AG08396 (cell line): ENCODE measurements around the gene IGDCC3.
"Not testable (repeated sequence)": the region's sequence is repeated elsewhere in the genome, so short reads cannot be mapped to it uniquely, and the experiment has no call there.

ENCODE experiments used
- DNase-seq: peaks from one replicate; pipeline ENCODE4 v3.0.0; 2012; ENCODE audit warnings: low spot score, mixed read lengths

The IGDCC3 gene

DNA sequence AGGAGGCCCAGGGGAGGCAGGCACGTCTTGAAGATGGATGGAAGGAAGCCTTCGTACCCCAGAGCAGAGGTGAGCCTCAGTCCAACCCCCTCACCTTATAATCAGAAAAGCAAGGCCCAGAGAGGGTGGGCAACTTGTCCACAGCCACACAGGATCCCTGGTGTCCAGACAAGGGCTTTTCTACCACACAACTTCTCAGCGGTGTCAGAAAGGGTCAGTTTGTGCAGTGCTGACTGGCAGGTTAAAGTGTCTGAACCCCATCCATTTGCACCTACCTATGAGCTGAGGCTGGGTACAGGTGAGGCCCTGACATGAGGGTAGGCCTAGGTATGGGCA, 8.6 kb downstream of the IGDCC3 start:
- DNase-seq: no peak

DNA sequence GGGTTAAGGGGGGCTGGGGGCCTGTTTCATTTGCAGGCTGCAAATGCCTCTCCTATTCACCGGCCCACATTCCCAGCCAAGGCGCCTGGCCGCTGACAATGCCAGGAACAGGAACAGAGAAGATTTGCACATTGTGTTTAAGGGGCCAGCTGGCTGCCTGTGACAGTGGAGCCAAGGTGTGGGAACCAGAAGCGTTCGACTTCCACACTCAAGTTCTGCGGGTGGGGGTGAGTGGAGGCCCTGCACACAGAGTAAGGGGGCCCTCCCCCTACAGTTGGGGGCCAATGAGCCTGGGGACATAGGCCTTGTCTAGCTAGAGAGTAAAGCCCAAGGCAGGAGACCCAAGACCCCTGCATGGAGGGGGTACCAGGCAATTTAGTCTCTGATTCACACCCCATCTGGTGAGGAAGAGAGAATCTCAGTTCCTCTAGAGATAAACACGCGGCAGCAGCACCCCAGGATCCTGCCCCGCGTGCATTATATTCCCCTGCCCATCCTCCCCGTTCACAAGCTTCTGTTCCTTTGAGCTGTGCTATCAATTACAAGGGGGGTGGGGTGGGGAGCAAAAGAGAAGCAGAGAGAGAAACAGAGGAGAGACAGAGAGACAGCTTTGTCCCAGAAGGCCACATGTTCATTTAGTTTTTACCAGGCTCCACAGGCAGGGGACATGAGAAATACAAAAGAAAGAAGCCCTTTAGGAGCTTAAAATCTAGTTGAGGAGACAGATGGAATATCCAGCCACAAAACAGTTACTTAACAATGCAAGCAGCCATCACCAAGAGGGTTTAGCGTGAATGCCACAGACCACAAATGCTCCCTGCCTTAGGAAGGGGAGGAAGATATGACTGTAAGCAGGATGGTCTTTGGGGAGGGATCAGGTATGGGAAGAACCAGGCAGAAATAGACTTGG, 9.2 kb downstream of the IGDCC3 start:
- no peak for DNase-seq

DNA sequence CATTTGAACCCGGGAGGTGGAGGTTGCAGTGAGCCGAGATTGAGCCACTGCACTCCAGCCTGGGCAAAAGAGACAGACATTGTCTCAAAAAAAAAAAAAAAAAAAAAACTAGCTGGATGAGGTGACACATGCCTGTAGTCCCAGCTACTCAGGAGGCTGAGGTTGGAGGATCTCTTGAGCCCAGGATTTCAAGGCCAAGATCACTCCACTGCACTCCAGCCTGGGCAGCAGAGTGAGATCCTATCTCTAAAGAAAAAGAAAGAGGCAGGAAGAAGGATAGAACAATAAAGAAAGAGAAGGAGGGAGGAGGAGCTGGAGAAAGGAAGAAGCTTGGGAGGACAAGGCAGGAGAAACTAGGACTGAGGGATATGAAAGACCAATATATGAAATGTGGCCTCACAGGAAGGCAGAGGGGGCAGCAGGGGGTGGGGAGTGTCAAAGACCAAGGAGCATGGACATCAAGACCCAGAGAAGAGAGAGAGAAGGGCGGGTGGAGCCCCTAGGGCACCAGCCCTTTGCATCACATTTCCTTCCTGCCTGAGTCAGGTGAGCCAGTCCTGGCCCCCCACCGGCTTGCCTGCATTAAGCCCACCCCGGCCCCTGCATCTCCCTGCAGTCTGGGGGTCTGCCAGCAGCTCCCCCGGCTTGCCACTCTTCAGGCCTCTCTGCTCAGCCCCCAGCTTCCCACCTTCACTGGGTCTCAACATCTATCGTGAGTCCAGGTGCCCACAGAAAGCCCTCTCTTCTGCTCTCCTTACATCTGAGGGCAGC, 11.5 kb downstream of the IGDCC3 start:
- no peak for DNase-seq

DNA sequence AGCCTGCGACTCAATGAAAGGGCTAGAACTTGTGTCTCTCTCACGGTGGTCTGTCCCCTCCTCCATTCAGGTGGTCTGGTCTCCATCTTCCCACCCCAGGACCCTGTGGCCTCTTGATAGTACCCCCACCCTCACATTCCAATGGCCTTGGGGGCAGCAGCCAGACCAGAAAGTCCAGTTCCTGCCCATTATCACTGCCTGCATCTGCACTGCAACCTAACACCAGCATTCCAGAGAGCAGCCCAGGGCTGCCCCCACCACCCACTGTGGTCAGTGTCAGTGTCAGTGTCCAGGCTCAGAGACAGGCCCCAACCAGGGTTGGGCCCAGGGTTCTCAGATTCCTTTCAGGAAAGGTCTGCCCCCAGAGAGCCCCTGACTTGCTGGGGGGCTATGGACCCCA, 12.6 kb downstream of the IGDCC3 start:
- no peak for DNase-seq

DNA sequence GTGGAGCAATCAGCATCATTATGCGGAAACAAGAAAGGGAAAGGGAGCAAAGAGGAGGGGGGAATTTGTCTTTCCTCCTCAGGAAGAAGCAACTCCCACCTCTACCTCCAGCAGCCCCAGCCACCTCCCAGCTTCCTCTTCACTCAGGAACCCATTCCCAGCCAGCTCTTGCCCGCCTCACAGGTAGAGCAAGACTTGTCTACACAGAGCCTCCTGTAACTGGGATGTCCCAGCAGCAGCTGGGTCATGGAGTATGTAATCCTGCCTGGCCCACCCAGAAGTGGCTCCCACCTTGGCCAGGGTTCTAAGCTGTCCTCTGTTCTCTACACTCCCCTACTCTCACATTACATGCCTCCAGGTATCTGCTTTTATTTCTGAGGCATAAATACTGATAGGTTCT, 14.0 kb downstream of the IGDCC3 start:
- DNase-seq: no peak

DNA sequence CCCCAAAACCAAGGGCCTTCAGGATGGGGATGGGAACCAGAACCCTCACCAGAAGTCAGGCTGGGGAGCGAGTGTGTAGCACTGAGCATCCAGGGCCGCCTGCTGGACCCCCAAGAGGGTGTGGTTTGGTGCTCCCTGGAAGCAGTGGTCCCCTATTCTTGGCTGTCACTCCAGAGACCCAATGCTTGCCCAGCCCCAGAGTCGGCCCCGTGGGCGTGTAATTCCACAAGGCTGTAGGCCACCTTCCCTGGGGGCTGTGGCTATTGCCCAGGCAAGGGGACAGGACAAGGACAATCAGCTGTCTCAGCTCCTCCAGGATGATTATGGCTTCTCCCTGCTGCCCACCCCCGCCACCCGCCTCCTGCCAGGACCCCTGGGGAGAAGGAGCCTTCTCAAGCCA, 14.5 kb downstream of the IGDCC3 start:
- DNase-seq: no peak

DNA sequence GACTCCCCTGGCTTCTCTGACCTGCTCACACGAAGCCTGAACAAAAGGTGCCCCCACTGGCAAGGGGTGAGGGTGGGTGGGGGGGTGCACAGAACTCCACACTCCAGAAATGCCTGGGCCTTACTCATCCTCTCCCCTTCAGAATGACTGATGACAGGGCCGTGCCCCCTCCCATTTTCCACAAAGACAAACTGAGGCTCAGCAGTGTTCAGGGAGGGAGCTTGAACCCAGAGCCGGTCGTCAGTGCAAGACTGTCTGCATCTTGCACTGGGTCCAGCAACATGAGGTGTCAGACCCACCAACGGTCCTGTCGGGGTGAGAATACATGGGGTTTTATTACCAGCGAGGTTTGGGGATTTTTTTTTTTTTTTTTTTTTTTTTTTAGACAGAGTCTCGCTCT, 15.3 kb downstream of the IGDCC3 start:
- DNase-seq: no peak

DNA sequence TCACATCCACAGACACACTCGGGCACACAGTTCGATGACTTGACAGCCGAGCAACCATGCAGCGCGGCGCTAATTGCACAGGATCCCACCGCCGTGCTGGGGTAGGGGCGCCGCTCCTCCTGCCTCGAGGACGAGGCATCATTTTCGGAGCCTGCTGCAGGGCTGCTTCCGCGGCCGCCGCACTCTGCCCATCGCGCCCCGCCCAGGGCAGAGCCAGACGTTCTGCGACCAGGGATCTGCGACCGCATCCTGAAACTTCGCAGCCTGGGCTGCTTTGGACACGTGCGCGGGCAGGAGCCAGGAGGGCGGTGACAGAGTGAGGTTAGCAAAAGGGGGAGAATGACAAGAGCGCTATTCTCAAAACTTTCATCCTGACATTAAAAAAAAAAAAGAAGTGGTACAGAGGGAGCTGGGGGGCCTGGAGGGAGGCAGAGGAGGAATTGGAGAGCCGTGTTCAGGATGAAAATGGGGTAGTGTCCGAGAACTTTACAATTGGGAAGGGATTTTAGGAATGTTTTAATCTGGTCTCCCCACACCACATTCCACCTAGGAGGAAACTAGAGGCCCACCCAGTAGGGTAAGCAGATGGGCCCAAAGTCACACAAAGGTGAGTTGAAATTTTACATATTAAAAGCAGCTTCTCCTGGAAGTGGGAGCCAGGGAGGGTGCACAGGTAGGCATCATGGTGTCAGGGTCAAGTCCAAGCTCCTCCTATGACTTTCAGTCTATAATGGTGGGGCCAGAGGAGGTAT, 15.9 kb downstream of the IGDCC3 start:
- no peak for DNase-seq

DNA sequence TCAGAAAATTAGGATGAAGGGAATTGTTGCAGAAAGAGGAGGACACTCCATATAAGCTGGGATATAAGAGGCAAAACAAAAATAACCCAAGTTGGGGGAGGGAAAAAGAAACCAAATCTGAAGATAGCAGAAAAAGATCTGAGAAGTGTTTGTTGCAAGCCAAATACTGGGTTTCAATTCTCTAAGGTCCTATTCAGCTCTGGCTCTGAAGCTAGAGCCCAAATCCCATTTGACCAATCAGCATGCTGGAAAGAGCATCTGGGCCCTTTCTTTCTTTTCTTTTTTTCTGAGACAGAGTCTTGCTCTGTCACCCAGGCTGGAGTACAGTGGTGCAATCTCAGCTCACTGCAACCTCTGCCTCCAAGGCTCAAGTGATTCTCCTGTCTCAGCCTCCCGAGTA, 17.3 kb downstream of the IGDCC3 start:
- no peak for DNase-seq

DNA sequence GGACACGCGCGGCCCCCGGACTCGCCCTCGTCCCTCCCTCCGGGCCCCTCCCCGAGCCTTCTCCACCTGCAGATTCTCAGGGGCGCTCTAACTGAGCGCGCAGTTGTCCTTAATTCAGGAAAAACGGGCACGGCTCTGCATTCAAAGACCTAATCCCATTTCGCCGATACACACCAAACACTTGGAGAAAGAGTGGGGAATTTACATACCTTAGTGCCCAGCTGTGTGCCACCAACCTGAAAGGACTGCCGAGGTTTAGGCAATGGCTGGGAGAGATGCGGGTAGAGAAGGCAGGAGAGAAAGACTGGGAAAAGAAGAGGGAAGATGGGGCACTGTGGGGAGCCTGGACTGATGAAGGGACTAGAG, 21.8 kb downstream of the IGDCC3 start:
- DNase-seq: no peak

DNA sequence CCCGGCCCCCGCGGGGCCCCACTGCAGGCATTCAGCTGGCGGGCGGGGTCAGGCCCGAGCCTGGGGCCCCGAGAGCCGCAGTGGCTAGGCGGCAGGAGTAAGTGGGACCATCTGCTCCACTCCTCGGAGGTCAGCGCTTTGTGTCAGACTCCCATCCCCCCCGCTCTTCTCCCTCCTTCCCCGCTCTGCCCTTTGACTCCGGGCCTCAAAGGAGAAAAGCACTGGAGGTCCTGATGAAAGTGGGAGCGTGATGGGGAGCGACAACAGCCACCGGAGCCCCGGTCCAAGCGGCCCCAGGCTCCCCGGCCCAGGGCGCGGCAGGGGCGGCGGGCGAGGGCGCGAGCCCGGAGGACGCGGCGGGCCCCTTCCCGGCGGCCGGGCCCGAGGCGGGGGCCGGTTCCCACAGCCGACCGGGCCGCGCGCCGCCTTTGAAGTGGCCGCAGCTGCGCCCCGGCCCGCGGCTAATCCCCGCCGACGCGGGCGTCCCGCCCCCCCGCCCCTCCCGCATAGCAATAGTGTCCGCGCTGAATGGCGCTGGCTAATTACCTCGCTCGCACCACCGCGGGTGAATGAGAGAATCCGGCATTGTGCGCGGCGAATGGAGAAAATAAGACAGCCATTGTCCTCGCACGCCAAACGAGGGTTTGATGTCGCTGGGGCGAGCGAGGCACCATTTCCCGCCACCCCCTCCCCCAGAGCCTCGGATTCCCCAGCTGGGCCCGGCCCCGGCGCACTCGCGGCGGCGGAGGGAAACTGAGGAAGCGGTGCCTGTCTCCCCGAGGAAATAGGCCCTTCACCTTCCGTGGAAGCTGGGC, 22.4 kb downstream of the IGDCC3 start:
- DNase-seq: no peak

DNA sequence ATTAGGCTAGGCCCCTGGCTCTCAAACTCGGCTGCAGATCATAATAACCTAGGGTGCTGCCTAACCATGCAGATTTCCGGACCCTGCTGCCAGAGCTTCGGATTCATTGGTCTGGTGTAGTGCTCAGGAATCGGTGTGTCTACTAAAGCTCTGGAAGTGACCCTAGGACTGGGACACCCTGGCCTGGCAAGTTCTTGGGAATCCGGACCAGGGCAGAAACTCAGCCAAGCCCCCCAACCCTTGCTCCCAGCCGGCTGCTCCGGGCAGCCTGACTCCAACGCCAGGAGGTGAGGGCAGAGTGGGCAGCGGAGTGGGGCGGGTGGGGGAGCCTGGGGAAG, 23.0 kb downstream of the IGDCC3 start:
- no peak for DNase-seq

DNA sequence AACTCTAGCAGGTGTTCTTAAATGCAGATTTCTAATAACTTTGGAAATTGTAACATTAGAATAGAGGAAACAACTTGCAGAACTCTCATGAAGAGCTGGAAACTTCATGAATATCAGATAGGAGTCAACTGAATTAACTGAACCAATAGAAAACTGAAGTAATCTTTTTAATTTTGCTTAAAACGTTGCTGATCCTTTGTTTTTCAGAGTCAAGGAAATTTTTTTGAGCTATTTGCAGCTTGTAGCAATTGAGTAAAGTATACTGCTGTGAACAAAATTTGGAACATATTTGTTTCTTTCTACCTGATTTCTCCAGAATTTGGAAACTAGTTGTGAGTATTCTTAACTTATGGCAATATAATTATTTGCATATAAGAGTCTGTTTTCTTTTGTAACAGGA, 25.8 kb downstream of the IGDCC3 start:
- DNase-seq: not testable (repeated sequence)

DNA sequence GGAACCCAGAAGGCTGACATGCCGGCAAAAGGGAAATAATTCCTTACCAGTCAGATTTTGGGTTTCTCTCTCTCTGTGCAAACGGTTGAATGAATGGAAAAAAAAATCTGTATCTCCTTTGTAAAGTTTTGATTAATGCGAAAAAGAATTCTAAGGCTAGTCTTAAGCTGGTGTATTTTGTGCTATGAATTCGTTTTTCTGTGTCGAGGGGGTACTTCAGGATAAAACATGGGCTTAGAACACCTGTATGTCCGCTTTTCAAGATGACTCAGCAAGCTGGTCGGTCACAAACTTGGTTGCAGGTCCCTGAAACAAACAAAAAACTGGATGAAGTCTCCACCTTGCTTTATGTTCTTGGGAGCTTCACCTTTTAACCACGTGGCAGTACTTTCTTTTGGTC, 28.5 kb downstream of the IGDCC3 start:
- DNase-seq: no peak

DNA sequence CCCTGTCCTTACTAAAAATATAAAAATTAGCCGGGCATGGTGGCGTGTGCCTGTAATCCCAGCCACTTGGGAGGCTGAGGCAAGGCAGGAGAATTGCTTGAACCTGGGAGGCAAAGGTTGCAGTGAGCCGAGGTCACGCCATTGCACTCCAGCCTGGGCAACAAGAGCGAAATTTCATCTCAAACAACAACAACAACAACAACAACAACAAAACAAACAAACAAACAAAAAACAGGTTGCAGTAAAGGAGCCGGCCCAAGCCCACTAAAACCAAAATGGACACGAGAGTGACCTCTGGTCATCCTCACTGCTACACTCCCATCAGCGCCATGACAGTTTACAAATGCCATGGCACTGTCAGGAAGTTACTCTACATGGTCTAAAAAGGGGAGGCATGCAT, 30.0 kb downstream of the IGDCC3 start:
- DNase-seq: not testable (repeated sequence)

DNA sequence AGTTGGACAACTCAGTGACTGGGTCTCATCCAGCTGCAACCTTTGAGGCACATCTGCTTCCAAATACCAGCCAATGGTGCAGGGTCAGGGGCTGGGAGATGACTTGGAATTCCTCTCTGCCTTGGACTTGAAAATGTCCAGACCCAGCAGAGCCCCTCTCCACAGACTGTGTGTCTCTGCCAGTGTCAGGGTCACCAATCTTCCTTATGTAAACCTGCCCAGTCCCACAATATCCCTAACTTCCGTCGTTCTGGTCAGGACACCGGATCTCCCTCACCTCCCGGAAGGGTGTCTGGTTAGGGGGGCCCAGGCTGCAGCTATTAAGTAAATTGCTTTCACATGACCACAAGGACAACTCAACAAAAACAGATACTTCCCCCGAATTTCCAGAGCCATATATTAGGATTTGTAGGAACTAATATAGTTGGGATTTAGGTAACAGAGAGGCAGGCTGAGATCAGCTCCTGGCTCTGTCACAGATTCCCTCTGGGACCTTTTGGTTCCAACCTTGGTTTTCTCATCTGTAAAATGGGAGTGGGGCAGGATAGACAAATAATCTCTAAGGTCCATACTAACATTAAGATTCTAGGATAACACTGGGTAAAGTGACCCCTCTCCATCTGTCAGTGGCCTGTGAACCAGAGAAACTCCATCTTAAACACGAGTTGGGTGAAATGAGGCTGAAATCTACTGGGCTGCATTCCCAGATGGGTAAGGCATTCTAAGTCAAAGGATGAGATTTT, 30.8 kb downstream of the IGDCC3 start:
- no peak for DNase-seq

DNA sequence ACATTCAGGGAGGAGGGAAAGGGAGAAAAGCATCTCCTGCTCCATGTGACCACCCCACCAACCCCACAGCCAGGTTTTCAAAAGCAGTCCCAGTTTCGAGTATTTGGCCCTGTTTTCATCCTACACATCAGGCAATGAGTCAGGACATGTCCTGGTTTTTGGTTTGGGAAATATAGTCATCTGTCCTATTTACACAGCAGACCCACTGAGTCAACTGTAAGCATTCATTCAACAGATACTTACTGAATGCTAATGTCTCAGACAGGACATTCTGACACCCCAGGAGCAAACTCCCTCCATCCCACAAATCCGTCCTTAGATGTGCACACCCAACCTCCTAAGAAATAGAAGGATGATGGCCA, 32.9 kb downstream of the IGDCC3 start:
- no peak for DNase-seq

DNA sequence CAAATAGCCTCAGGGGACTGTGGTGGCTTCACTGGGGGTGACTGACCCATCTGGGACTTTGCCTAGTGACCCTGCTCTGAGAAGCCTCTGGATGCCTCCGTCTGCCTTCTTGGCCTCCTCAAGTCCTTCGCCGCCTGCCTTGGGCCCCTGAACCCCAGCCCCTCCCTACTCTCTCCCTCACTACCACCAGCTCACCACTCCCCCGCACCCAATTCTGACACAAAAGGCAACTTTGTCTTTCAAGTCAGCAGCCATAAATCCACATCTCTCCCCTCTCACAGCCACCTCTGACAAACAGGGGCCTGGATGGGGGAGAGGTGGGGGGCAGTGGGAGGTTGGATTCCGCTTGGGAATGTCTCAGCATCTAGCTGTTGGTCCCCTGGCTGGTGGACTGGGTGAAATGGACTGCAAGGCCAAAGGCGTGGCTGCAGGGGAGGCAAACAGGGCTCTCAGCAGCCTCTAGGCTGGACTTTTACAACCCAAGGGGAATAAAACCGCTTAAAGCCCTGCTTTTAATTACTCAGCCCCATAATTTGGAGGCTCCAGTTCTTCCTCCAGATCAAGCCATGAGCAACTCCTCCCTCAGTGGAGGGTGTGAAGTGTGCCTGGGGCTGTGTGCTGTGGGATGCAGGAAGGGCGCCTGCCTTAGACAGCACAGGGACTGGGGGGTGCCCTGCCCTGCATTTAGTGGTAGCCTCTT, 33.4 kb downstream of the IGDCC3 start:
- DNase-seq: no peak

DNA sequence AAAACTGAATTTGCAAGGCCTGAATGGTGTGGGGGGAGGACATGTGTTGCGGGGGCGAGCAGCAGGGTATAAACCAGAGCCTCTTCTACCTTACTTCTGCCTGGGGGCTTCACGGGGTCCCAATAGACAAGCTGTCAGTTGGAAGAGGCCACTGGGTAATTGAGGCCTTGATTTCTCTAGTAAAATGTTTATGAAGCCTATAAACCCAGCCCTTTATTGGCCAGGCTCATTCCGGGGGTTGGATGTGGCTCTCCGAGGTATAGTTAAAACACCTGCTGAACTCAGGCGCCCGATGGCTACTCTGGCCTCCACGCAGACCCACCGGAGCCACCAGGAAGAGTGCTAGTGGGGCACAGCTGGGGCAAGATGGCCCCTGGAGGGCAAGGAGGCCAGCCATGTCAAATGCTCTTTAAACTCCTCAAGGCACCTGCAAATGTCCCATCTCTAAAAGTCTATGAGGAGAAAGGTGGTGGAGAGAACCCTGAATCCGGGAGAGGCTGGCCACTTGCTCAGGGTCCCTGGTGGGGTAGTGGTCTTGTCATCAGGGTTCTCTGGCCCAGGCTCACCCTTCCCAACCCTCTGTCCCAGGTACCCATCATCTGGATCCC, 34.3 kb downstream of the IGDCC3 start:
- DNase-seq: no peak

DNA sequence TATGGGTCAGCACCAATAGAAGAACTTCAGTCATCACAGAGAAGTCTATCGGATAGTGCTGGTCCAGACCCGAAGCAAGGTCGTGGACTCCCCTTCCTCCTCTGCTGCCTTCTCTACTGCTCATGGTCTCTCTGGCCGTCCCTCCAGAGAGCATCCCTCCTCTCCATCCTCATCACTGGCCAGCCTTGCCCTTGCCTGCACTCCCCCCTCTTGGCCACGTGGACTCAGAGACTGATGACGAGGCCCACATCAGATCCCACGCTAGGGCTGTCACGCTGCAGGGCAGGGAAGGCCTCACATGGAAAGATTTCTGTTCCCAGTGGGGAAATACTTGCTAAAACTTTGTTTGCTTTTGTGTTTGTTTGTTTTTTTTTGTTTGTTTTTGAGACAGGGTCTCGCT, 35.3 kb downstream of the IGDCC3 start:
- DNase-seq: no peak
